Astrocyte (in vitro differentiated cells and primary cell): Measurements from ENCODE around the gene ITM2C. TPM values are rescaled to one million over a fixed set of nuclear protein-coding genes. Genes with fewer than 3 reads are reported as not detected.

Experiments used
- DNase-seq: peaks from one replicate; pipeline ENCODE4 v3.0.0-alpha.2; 2010; ENCODE audit warnings: low read depth
- FAIRE-seq: peaks from 2 replicates; lab custom pipeline; 2011; peaks lifted over from hg19 to GRCh38; lab: Jason Lieb, UNC
- H2AFZ ChIP-seq: 2 replicates; pipeline ENCODE4 v1.6.0; 2012; ENCODE audit warnings: low read depth, low read length, inconsistent platforms
- H3K27ac ChIP-seq: 2 replicates; pipeline ENCODE4 v1.5.1; 2011; ENCODE audit warnings: low read depth, low read length, inconsistent platforms
- H3K27me3 ChIP-seq: 2 replicates; pipeline ENCODE4 v1.6.0; 2011; ENCODE audit warnings: low read length, inconsistent platforms; ENCODE audit not compliant: insufficient read depth
- H3K36me3 ChIP-seq: 2 replicates; pipeline ENCODE4 v1.5.1; 2011; ENCODE audit warnings: low read length, inconsistent platforms; ENCODE audit not compliant: insufficient read depth
- H3K4me1 ChIP-seq: 2 replicates; pipeline ENCODE4 v1.5.1; 2011; ENCODE audit warnings: low read length, inconsistent platforms; ENCODE audit not compliant: insufficient read depth
- H3K4me2 ChIP-seq: 2 replicates; pipeline ENCODE4 v1.6.0; 2012; ENCODE audit warnings: low read length, inconsistent platforms
- H3K4me3 ChIP-seq: 2 replicates; pipeline ENCODE4 v1.5.1; 2011; ENCODE audit warnings: low read depth, mild to moderate bottlenecking, low read length, inconsistent platforms; ENCODE audit not compliant: insufficient read depth
- H3K79me2 ChIP-seq: 2 replicates; pipeline ENCODE4 v1.6.0; 2012; ENCODE audit warnings: mild to moderate bottlenecking, low read length, inconsistent platforms; ENCODE audit not compliant: insufficient read depth
- H3K9ac ChIP-seq: 2 replicates; pipeline ENCODE4 v1.6.0; 2012; ENCODE audit warnings: mild to moderate bottlenecking, low read length, inconsistent platforms
- H3K9me3 ChIP-seq: 2 replicates; pipeline ENCODE4 v1.5.1; 2012; ENCODE audit warnings: low read depth, mild to moderate bottlenecking, low read length, inconsistent platforms; ENCODE audit not compliant: insufficient read depth
- H4K20me1 ChIP-seq: 2 replicates; pipeline ENCODE4 v1.6.0; 2012; ENCODE audit warnings: low read length, inconsistent platforms; ENCODE audit not compliant: insufficient read depth
- H3K27ac Mint-ChIP-seq: one replicate; pipeline ENCODE4 v1.8.0; 2021; ENCODE audit warnings: mild to moderate bottlenecking, mixed read lengths; ENCODE audit not compliant: unreplicated experiment
- H3K27me3 Mint-ChIP-seq: one replicate; pipeline ENCODE4 v1.8.0; 2021; ENCODE audit warnings: low read depth, mixed read lengths; ENCODE audit not compliant: unreplicated experiment
- H3K36me3 Mint-ChIP-seq: one replicate; pipeline ENCODE4 v1.8.0; 2021; ENCODE audit warnings: low read depth, mixed read lengths; ENCODE audit not compliant: unreplicated experiment
- H3K4me1 Mint-ChIP-seq: one replicate; pipeline ENCODE4 v1.8.0; 2021; ENCODE audit warnings: low read depth, mixed read lengths; ENCODE audit not compliant: unreplicated experiment
- H3K4me3 Mint-ChIP-seq: one replicate; pipeline ENCODE4 v1.8.0; 2021; ENCODE audit warnings: mild to moderate bottlenecking, moderate library complexity, mixed read lengths; ENCODE audit not compliant: unreplicated experiment
- H3K9me3 Mint-ChIP-seq: one replicate; pipeline ENCODE4 v1.8.0; 2021; ENCODE audit warnings: mild to moderate bottlenecking, mixed read lengths; ENCODE audit not compliant: unreplicated experiment
- EZH2 ChIP-seq: IDR thresholded peaks from 2 replicates; pipeline ENCODE4 v1.6.1; 2012; ENCODE audit warnings: mild to moderate bottlenecking, low read length, inconsistent platforms; ENCODE audit not compliant: insufficient read depth
- total RNA-seq: library from RNA; stranded (reverse); gene quantifications from 2 replicates; pipeline ENCODE4 v1.2.1, GENCODE V29; 2021
- TF ChIP-seq, protein P1 (sequence below): IDR thresholded peaks from 2 replicates; pipeline ENCODE4 v1.5.1; 2011; ENCODE audit warnings: low read depth, mild to moderate bottlenecking, inconsistent platforms, low read length, moderate library complexity; ENCODE audit not compliant: insufficient read depth

The ITM2C gene
- total RNA-seq, 1 donor from 2014 or later, result 458 TPM

DNA sequence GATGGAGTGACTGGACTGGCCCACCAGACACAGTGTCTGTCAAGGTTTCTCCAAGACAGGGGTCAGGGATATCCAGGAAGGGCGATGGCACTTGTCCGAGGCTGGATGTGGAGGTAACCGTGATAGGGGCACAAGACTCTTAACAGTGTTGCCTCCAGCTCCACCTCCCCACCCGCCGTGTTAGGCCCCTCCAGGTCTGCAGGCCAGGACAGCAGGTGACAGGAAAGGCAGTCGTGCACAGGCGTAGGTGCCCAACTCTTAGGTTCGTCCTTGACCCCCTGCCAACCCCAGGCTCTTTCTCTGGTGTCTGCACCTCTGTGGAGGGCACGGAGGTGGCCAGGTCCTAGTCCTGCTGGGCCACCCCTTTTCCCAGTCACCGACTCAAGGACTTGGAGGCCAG lies 10.1 kb downstream of the ITM2C start:
- H3K4me3 ChIP-seq, result no peak overlapping the region
- H3K9me3 ChIP-seq, result no peaks in the 10 kb centered on the region
- H3K27ac Mint-ChIP-seq, result no peak overlapping the region
- H3K4me1 Mint-ChIP-seq, result peaks cover 22% of the 10 kb centered on the region
- H2AFZ ChIP-seq, result no peak overlapping the region
- no peak overlapping the region for H3K27ac ChIP-seq
- no peaks in the 10 kb centered on the region for H3K36me3 ChIP-seq
- H3K27me3 Mint-ChIP-seq, result no peaks in the 10 kb centered on the region
- no peak overlapping the region for H3K4me3 Mint-ChIP-seq
- peaks cover 40% of the 10 kb centered on the region for H4K20me1 ChIP-seq
- TF ChIP-seq, protein P1, sequence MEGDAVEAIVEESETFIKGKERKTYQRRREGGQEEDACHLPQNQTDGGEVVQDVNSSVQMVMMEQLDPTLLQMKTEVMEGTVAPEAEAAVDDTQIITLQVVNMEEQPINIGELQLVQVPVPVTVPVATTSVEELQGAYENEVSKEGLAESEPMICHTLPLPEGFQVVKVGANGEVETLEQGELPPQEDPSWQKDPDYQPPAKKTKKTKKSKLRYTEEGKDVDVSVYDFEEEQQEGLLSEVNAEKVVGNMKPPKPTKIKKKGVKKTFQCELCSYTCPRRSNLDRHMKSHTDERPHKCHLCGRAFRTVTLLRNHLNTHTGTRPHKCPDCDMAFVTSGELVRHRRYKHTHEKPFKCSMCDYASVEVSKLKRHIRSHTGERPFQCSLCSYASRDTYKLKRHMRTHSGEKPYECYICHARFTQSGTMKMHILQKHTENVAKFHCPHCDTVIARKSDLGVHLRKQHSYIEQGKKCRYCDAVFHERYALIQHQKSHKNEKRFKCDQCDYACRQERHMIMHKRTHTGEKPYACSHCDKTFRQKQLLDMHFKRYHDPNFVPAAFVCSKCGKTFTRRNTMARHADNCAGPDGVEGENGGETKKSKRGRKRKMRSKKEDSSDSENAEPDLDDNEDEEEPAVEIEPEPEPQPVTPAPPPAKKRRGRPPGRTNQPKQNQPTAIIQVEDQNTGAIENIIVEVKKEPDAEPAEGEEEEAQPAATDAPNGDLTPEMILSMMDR, result no peak
- no peak for TF ChIP-seq EZH2
- H3K27me3 ChIP-seq, result no peaks in the 10 kb centered on the region
- no peak overlapping the region for H3K9ac ChIP-seq
- FAIRE-seq, result no peak
- peaks cover 3% of the 10 kb centered on the region for H3K79me2 ChIP-seq
- H3K9me3 Mint-ChIP-seq, result no peaks in the 10 kb centered on the region
- no peak for DNase-seq
- H3K4me2 ChIP-seq, result no peak overlapping the region
- peaks cover 30% of the 10 kb centered on the region for H3K36me3 Mint-ChIP-seq
- peaks cover 5% of the 10 kb centered on the region for H3K4me1 ChIP-seq

DNA sequence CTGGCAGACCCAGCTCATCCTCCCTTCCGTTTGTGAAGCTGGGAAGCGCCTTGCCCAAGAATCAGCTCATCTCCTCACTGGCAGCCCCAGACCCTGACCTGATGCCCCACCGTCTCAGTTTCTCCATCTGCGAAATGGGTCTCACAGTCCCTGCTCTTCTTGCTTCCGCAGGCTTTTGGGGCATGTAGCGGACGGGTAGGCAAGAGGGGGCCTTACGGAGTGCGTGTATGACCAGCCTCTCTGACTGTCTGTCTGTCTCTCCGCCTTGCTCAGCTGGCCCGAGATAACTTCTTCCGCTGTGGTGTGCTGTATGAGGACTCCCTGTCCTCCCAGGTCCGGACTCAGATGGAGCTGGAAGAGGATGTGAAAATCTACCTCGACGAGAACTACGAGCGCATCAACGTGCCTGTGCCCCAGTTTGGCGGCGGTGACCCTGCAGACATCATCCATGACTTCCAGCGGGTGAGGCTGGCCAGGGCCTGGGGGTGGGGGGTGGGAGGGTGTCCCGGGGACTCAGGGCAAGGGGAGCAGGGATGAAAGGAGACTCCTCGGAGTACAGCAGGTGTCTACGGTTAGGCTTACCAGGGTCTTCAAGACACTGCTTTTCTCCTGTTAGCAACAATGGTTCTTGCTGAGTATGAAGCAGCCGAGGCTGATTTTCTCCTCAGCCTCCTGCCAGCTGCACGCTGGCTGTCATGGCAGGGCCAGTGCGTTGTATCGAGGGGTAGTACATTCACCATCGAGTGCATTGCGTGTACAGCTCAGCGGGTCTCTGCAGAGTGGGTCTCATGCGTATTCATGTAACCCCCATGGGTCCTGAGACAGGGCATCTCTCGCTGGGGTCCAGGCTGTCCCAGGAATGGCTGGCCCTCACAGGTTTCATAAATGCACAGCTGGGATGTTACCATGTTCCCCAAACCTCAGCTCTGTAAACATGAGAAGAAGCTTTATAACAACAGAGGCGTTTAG lies 10.9 kb downstream of the ITM2C start:
- no peak overlapping the region for H3K4me3 ChIP-seq
- no peaks in the 10 kb centered on the region for H3K9me3 ChIP-seq
- H3K4me1 ChIP-seq, result peaks cover 5% of the 10 kb centered on the region
- H3K27ac Mint-ChIP-seq, result no peak overlapping the region
- H3K27me3 ChIP-seq, result no peaks in the 10 kb centered on the region
- TF ChIP-seq, protein P1, result no peak
- no peak for TF ChIP-seq EZH2
- no peak for DNase-seq
- peaks cover 36% of the 10 kb centered on the region for H3K36me3 Mint-ChIP-seq
- no peak overlapping the region for H3K4me2 ChIP-seq
- H2AFZ ChIP-seq, result no peak overlapping the region
- no peaks in the 10 kb centered on the region for H3K36me3 ChIP-seq
- peaks cover 32% of the 10 kb centered on the region for H4K20me1 ChIP-seq
- H3K27ac ChIP-seq, result no peak overlapping the region
- no peaks in the 10 kb centered on the region for H3K27me3 Mint-ChIP-seq
- no peak overlapping the region for H3K9ac ChIP-seq
- H3K4me3 Mint-ChIP-seq, result no peak overlapping the region
- peaks cover 3% of the 10 kb centered on the region for H3K79me2 ChIP-seq
- H3K9me3 Mint-ChIP-seq, result no peaks in the 10 kb centered on the region
- peaks cover 14% of the 10 kb centered on the region for H3K4me1 Mint-ChIP-seq
- no peak for FAIRE-seq
